SKM-1 (cell line): ENCODE data around the gene CXCR3.
A peak's percentile ranks its signal among the peaks of the same experiment; 100 is the strongest.
"Not testable (repeated sequence)": the region's sequence is repeated elsewhere in the genome, so short reads cannot be mapped to it uniquely, and the experiment has no call there.

Experiments used
- DNase-seq: peaks from one replicate; lab custom pipeline; 2025; ENCODE audit not compliant: unreplicated experiment; lab: John Stamatoyannopoulos, UW

The CXCR3 gene

DNA sequence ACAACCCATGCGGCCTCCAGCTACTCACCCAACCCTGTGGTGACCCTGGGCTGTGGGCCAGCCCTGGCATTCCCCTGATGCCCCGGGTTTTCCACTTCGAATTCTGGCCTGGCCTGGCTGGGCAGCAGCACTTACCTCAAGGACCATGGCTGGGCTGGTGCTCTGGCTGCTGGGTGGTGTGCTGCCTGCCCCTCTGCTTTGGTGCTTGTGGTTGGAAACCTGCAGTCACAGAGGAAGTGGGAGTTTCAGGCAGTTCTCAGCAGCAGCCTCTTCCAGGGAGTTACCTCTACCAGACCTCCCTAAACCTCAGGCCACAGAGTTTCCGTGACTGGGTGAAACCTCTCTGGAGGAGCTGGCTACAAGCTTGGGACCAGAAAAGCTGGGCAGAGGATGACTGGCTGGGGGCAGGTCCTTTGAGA is at the start of gene CXCR3:
Gene CXCR3 (minus strand): TSS at position 209 of the 419 bp plus-strand sequence. CDS start 62 bp downstream, at position 147.
- peak; percentile 42 for DNase-seq

DNA sequence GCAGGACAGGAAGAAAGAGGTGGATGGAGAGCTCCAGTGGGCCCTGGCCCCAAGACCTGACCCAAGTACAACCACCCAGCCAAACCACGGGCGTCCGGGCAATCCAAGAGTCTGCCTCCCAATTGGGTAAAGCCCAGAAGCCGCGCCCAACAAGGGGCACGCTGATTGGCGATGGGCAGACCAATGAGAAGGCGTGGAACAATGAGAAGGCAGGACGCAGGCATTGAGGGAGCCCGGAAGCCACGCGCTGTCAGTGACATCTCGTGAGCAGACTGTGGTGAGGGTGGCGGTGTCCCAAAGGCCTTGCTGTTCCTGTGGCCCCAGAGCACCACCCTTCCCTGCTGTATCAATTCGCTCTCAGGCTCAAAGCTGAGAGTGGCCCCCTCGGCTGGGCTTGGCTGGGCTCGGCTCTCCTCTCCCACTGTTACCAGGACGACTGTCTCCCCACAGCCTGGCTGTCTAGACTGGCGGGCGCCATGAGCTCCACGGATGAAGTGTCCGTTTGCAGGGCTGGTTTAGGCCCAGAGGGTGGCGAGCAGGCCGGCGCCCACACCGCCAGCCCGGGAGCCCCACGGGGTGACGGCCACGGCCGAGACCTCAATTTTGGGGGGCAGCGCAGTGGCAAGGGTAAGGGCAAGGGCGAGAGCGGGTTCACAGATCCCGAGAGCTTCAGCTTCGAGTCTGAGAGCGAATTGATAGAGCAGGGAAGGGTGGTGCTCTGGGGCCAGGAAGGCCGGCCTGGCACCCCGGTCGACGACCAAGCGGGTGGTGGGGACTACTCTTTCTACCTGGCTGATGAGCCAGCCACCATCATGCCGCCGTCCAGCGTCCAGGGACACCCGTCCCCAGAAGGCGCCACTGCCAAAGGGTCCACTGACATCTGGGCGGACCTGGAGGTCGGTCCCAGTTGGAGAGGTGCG is 49.3 kb upstream of the CXCR3 start, which contains the start of gene LOC101059915:
Gene LOC101059915 (plus strand): TSS at position 219 of the 920 bp plus-strand sequence.
- DNase-seq: no peak

DNA sequence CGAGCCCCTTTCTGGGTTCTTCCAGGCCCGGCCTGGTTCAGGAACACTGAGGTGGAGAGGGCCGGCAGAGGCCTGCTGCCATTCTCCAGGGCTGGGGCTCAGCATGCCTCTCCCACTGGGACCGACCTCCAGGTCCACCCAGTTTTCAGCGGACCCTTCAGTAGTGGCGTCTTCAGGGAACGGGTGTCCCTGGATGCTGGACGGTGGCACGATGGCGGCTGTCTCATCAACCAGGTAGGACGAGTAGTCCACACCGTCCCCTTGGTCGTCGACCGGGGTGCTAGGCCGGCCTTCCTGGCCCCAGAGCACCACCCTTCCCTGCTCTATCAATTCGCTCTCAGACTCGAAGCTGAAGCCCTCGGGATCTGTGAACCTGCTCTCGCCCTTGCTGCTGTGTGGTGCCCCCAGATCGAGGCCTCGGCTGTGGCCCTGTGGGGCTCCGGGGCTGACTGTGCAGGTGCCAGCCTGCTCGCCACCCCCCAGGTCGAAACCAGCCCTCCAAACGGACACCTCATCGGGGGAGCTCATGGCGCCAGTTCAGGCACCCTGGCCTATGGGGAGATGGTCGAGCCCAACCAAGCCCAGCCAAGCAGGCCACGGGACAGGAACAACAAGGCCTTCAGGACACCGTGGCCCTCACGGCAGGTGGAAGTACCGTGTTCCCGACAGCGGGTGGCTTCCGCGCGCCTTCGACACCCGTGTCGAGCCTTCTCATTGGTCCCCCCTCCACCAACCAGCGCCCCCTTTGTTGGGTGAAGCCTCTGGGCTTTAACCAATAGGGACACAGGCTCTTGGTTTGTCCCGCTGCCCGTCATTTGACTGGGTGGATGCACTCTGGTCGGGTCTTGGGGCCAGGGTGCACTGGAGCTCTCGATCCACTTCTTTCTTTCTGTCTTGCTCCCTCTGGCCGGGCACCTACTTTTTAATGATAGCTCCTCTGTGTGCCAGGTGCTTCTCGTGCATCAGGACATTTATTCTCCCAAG is 48.2 kb upstream of the CXCR3 start:
- no peak for DNase-seq

DNA sequence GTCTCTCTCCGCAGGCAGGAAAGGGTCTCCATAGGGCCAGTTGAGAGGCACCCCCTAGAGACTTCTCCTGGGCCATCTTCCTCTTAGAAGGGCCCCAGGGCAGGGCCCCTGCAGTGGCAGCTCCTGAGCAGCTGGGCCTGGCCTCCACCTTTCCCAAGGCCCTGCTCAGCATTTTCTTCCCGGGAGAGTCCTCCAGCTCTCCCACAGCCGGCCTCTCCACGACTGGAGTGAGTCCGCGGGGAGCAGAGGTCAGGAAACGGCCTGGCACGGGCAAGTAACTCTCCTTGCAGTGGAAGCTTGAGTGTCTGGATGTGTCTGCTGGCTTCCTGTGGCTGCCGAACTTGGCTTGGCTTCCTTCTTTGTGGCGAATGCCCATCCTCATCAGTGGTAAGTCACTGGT is 47.4 kb upstream of the CXCR3 start:
- no peak for DNase-seq

DNA sequence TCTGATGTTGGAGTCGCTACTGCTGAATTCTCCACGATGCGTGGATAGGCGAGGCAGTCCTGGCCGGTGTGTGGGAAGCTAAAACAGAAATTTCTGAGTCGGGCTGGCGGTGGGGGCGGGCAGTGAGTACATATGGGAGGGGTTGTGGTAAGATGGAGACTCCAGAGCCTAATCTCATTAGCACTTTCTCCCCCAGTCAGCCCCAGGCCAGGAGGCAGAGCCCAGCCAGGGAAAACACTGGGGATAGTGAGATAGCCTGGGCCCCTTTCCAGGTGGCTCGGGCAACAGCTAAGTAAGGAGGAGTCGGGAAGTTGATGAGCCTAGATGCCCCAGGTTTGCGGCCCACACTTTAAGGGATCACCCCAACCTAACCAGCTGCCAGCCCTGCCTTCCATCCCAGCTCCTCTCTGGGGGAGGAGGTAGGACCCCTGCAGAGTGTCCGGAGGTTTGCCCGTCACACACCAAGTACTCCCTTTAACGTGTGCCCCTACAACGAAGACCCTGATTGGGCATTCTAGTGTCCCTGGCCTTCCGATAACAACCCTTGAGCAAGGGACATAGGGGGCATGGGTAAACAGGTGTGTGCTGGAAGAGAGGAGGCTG is 46.7 kb upstream of the CXCR3 start:
- no peak for DNase-seq

DNA sequence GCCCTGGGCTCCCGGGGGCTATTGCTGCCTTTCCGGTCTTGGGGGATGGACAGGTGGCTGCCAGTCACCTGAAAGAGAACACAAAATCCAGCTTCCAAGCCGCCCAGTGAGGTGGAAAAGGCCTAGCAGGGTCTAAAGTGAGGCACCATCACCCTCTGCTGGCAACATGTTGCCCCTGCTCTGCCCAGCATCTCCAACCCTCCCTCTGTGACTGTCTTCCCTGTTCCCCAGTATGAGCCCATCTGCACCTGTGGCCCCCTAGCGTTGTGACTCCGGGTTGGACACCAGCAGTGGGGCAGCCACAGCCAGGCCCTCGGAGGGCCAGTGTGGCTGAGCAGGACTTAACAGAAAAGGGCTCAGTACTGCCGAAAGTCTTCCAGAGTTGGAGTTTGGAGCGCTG is 45.9 kb upstream of the CXCR3 start:
- not testable (repeated sequence) for DNase-seq

DNA sequence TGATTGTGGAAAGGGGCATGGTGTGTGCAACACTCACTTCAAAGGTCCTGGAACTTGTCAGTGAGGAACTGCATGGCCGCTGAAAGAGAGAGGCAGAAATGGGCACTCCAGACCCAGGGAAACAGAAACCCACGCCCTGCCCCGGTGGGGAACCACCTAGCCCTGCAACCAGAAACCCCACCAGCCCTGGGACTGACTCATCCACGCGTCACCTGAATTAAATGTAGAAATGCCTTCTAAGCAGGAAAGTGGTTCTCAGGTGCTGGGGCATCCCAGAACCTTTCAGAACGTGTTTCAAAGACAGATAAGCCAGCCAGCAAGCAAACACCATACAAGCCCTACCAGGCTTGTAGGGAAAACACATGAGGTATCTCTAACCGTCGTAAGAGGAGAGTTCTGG is 44.9 kb upstream of the CXCR3 start:
- not testable (repeated sequence) for DNase-seq

DNA sequence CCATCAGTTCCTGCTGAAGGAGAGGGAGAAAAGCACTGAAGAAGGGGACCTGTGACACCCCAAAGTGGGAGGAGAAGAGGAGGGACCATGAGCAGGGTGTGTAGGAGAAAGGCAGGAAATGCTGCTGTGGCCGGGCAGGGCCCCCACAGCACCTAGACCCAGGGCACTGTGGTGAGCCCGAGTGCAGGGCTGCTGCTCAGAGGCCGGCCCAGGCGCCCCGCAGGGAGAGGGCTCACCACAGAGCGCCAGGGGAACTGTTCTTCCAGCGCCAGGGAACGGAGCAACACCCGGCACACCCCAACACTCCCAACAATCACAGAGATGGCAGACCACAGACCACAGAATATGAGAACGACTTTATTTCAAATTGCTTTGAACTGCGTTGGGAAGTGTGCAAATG is 44.3 kb upstream of the CXCR3 start:
- DNase-seq: not testable (repeated sequence)

DNA sequence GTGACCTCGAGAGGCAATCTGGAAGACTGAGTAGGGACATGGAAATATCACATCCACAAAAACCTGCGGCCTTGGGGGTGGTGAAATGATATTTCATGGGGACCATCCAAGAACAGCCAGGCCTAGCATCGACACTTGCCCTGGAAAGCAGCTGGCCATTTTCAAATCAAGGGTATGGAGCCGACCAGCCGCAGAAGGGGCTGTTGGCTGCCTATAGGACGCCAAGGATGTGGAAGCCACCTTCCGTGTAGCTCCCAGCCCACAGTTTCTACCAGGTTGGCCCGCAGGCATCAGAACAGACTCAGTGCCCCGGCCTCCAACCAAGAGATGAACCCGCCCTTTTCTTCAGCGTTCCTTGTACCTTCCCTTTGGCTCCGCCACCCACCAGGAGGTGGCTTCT is 43.6 kb upstream of the CXCR3 start:
- DNase-seq: no peak

DNA sequence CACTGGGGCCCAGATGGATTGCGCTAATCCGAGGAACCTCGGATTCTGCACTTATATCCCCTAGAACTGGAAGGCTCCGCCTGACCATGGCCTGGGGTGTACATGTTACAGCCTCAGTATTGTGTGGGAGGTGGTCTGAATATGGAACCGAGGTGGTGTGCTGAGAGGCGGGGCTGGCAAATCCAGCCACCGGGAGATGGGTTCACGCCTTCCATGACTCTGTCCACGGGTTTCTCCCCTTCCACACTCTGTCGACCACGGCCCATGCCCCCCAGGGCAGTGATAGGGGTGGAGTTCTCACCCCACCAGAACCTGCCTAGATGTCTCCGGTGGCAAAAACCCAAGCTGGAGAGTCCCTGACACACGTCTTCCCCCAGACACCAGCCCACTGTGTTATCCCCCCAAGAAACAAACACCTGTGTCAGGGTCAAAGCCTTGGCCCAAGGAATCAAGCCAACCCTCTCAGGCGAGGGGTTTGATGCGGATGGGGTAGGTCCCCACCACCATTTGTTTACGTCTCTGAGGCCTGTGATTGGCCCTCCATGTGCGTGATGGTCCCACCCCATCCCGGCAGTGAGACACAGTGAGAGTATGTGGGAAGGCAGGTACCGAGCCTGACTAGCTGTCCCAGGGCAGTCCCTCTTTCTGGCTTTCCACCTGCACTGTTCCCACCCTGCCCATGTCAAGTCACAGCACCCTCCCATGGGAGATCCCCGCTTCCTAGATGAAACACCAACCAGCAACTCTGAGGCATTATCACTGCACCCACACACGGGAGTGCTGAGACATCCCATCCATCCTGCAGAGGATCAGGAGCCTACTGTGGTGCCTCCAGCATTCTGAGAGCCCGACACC is 42.5 kb upstream of the CXCR3 start:
- DNase-seq: no peak

DNA sequence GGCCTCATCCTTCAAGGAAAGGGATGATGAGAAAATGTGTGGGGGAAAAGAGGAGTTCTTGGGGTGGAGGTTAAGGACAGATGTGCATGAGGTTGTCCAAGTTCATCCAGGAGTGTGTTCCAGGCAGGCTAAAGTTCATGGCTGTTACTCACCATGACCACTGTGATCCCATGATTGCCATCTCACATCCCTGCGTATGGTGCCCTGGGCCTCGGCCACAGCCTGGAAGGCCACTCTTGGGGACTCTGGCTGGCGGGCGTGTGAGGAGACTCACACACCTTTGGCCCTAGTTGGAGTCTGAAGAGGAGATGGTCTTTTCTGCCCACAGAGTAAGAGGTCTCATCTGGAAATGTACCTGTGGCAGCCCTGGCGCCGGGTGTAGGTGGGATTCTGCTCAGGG is 41.6 kb upstream of the CXCR3 start:
- DNase-seq: no peak

DNA sequence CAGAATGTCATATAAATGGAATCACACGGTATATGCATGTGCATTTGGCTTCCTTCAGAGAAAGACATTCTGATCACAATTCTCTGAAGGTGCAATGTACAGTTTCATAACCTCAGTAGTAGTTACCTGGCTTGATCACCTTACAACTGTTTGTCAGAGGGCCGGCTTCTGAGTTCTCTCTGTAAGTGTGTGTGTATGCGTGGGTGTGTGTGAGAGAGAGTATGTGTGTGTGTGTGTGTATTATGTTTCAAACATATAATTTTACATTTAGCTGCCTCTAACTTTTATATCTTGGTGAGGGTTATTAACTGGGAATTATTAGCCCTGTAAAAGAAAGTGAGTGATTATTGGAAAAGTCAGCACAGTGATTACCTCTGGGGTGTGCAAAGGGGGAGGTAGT is 41.0 kb upstream of the CXCR3 start:
- DNase-seq: no peak

DNA sequence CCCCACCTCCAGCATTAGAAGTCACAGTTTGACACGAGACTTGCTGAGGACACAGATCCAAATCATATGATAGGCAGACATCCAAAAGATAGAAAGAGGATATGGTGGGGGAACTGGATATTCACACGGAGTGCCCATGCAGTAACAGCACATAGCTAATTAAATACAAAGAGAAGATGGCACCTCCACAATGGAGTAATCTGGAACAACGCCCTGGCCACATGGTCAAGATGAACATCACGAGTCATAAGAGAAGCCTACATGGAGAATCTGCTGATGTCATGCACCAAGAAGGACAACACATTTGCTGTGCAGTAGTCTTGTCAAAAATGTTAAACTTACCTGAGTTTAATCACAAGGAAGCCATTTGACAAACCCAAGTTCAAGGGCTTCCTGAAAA is 39.0 kb upstream of the CXCR3 start:
- DNase-seq: no peak

DNA sequence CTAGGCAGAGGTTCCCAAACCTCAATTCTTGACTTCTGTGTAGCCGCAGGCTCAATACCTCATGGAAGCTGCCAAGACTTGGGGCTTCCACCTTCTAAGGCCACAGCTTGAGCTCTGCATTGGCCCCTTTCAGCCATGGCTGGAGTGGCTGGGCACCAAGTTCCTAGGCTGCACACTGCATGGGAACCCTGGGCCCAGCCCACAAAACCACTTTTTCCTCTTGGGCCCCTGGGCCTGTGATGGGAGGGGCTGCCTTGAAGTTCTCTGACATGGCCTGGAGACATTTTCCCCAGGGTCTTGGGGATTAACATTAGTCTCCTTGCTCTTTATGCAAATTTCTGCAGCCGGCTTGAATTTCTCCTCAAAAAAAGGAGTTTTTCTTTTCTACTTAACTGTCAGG is 35.0 kb upstream of the CXCR3 start:
- DNase-seq: no peak

DNA sequence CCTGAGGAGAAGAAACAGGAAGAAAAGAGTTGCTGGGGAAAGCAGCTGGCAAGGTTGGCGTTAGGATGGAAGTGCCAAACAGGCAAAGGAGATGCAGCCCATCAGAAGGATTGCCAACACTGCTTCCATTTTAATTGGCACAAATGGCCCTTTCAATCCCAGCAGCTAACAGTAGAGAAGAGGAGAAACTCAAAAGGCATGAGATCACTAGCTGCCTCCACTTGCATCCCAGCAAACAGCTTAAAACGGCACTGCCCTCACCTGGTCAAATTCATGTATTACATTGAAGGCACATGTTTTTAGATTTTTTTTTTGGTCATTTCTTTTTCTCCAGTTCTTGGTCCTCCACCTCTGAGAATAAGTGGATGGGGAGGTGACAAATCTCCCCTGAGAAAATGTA is 34.1 kb upstream of the CXCR3 start:
- DNase-seq: peak; percentile 1

DNA sequence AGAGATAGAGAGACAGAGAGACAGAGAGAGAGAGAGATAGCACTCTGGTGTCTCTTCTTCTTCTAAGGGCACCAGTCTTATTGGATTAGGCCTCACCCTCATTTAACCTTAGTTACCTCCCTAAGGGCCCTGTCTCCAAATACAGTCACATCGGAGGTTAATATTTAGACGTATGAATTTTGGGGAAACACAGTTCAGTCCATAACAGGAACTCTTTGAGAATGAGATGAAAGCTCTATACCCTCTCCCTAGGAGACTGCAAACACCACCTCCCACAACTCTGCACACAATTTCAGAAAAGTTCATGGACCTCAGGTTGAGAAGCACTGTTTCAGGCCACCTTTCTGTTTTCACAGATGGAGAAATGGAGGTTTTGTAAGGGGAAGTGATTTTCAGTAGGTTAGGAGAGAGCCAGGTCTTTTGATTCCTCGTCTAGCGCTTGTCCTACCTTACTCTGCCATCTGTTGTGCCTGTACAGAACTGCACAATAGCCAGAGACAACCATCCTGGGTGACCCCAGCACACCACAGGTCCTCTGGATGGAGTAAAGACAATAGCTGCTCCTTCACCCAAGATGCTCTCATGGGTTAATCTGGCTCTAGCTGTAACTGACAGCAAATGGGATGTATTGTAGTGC is 32.1 kb upstream of the CXCR3 start:
- DNase-seq: no peak

DNA sequence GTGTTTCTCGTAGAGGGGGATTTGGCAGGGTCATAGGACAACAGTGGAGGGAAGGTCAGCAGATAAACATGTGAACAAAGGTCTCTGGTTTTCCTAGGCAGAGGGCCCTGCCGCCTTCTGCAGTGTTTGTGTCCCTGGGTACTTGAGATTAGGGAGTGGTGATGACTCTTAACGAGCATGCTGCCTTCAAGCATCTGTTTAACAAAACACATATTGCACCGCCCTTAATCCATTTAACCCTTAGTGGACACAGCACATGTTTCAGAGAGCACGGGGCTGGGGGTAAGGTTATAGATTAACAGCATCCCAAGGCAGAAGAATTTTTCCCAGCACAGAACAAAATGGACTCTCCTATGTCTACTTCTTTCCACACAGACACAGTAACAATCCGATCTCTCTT is 26.1 kb upstream of the CXCR3 start:
- not testable (repeated sequence) for DNase-seq

DNA sequence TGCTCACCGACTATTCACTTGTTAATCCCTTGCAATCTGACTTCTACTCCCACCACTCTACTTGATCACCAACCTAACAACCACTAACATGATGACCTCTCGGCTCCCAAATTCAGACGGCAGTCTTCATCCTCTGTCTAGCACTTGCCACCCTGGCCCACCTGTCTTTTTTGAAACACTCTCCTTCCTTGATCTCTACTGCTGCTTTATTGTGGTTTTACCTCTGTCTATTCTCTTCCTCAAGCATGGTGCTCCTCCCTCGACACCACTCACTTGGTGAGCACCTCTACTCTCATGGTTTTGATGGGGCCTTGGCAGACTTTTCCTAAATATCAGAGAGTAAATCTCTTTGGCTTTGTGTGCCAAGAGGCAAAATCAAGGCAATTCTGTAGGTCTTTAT is 21.7 kb upstream of the CXCR3 start:
- DNase-seq: no peak

DNA sequence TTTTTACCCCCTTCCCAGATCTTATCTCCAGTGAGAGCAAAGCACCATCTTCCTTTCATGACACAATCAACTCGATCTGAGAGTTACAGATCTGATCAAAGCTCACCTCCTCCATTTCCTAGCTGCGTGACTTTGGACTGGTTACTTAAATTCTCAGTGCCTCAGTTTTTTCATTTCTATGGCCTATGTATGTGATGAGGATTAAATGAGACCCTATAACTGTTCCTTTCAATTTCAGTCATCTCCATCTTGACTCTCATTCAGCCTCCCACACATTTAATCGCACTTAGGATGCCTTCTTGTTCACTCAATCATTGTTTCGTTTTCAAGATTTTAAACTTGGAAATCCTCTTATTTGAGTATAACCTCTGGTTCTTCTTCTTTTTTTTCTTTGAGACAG is 20.1 kb upstream of the CXCR3 start:
- DNase-seq: no peak

DNA sequence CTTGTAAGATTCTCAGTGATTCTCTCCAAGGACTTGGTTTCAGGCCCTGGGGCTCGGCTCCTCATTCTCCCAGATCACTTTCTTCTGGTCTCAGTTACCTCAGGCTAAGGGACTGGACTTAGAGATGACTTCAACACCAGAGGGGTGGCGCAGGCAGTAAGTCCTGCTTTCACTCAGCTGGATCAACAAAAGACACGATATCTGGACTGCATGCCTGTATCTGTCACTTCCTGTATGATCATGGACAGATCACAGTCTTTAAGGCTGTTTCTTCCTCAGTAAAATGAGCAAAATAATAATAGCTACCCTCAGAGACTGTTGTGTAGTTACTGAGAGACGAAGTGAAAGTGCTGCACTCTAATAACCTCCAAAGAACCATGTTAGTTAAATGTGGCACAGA is 19.5 kb upstream of the CXCR3 start:
- DNase-seq: no peak
